Putamen (tissue), 1 donor: ENCODE data around the gene ATP6V1A.
A peak's percentile ranks its signal among the peaks of the same experiment; 100 is the strongest.

Experiments
- DNase-seq: peaks from one replicate; pipeline ENCODE4 v3.0.0-alpha.2; 2016; ENCODE audit warnings: low spot score

Gene ATP6V1A

DNA sequence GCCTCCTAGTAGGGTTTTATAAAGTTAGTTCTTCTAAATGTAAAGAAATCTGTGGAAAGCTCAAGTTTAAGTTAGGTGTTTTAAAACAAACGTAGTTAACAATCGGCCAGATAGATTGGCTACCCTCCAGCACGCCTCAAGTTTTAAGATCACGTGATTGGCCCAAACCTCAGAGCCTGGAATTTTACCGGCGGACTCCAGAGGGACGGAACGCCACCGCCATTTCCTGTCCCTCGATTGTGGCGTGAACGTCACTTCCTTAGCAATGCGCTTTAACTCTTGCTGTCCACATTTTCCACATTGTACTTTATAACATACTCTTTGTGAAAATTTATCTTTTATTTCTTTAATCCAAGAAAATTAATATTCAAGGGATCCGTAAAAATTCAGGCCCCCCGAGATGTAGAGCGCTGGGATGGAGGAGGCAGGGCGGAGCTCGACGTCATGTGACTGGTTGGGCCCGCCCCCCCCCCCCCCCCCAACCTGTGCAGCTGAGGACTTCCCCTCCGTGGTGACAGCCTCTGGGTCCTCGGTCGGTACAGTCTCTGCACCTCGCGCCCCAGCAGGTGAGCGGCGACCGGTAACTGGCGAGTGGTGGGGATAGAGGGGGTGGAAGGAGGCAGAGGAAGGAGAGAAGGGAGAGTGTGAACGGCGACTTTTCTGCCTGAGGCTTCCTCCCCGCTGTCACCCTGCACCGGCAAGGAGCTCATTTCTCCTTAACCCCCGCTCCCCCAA, at the start of gene ATP6V1A:
ATP6V1A (plus strand) TSS at position 488 of the 735 bp plus-strand sequence. CDS start 31,719 bp downstream, outside the sequence.
- peak; percentile 97 for DNase-seq

DNA sequence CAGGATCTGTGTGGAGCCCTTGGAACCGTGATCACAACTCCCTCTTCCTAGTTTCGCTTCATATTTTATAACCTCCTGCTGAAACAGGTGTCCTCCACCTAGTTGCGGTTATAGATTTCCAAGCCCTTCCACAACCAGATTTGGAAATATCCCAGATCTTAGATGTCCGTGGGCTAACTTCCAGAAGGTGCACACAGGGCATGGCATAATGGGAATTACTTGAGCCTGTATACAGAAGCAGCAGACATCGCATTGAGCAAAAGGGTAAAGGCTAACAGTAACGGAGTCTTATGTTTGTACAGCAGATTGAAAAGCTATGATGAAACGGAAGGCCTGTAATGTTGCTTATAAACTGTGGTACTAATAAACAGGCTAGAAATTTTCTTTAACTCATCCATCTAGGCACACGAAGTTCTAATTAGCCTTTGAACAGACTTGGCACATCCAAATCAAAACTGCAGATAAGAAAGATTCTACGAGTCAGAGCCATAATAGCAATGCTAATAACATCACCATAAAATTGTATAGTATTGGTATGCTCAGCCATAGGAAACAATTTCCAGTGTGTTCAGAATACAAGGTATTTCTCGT, 49.2 kb upstream of the ATP6V1A start:
- DNase-seq = no peak

DNA sequence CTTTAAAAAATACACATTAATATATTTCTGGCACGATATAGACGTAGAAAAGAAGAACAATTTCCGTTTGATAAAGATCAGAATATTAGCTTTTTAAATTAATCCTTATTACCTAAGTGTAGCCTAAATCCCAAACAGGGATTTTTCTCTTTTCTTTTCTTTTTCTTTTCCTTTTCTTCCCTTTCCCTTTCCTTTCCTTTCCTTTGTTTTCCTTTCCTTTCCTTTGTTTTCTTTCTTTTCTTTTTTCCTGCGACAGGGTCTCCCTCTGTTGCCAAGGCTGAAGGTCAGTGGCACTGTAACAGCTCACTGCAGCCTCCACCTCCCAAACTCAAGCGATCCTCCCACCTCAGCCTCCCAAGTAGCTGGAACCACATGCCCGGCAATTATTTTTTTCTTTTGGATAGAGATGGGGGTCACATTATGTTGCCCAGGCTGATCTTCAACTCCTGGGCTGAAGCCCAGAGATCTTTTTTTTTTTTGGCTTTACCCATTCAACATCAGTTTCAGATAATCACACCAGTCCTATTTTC, 48.6 kb upstream of the ATP6V1A start:
- no peak for DNase-seq

DNA sequence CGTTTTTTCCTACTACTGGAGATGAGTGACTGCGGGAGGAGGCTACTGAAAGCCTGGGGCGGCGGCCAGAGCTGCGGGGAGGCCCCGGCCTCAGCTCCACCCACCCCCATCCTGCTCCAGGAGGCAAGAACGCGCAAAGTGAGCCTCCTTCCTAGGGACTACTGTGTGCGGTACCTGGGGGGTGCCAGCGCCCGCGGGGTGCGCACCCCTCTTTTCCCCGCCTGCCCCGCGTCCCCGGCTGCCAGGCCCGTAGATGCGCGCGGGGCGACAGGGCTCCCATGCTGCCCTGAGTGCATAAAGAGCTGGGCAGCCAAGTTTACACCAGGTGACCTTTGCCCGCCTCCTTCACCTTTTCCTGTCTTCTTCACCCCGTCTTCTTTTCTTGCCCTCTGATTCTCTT, 47.9 kb upstream of the ATP6V1A start:
- DNase-seq = no peak

DNA sequence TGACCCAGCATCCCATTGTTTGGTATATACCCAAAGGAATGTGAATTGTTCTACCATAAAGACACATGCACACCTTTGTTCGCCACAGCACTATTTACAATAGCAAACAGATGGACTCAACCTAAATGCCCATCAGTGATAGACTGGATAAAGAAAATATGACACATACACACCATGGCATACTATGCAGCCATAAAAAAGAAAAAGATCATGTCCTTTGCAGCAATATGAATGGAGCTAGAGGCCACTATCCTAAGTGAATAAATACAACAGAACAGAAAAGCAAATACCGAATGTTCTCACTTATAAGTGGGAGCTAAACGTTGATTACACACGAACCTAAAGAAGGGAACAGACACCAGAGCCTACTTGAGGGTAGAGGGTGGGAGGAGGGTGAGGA, 39.0 kb upstream of the ATP6V1A start:
- no peak for DNase-seq

DNA sequence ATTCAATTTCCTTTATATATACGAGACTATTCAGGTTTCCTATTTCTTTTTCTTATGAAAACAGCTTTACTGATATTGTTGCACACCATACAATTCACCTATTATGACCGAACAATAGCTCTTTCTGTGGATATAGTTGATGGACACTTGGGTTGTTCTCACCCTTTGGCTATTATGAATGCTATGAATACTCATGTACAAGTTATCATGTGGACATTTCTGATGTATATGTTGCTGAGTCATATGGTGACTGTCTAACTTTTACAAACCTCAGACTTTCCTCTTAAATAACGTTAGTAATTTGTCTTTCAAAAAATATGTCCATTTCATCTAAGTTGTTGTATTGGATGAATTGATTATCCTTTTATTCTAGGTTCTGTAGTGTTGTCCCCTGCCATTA, 34.7 kb upstream of the ATP6V1A start:
- DNase-seq = no peak

DNA sequence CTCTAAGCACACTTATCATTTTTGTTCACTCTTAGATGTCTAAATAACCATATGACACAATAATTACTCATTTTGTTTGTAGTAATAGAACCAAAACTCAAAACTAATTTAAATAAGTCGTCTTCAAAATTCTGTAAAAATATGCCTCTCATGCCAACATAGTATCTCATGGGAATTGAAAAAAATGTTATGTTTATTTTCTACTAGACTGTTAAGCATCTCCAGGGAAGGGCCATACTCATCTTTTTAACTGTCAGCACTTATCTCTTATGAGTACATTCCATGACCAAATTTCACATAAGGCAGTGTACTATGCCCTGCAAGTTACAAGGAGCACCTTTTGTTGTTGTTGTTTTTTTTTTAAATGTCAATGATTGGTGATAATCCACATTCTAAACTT, 32.1 kb upstream of the ATP6V1A start:
- DNase-seq = no peak

DNA sequence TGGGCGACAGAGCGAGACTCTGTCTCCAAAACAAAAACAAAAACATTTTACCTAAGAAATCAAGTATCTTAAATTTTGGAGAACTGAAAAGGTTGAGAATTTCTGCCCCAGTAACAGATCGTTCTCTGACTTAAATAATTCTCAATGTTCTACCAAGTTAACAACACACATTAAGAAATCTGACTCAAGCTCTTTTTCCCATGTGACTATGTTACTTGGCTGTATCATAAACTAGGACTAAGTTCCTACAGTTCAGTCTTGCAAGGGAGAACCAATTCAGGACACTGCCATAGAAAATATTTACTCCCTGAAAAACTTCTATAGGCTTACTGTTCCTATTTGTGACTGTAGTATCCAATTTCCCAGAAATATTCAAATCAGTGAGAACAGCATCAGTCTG, 29.5 kb upstream of the ATP6V1A start:
- DNase-seq = no peak

DNA sequence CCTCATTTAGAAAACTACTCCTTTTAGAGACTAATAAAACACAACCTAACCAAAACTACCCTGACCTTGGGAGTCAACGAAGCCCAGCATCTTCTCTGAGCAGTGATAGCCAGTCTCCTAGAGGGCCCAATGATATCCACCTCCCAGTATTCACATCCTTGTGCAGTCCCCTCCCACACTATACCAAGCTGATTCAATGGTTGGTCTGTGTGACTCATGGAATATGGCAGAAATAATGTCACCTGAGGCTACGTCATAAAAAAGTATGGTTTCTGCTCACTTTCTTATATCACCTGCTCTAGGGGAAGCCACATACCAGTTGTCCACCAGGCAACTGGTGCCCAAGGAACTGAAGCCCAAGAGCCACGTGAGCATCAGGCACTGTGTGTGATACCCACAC, 29.0 kb upstream of the ATP6V1A start:
- no peak for DNase-seq

DNA sequence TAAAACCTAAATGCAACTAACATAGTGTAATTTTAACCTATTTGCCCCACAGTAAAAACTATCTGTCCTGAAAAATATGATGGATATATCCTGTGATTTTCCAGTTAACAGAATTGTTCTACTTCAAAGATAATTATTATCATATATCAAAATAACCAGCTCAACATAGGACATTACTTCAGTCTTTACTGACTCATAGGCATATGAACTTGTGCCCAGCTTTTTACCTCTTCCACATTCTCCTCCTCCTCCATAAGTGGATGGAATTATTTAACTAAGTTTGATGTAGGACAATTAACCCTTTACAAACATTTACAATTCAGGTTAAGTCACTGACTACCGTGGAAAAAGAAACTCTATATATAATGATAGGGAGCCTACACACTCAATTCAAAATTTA, 27.5 kb upstream of the ATP6V1A start:
- DNase-seq = no peak

DNA sequence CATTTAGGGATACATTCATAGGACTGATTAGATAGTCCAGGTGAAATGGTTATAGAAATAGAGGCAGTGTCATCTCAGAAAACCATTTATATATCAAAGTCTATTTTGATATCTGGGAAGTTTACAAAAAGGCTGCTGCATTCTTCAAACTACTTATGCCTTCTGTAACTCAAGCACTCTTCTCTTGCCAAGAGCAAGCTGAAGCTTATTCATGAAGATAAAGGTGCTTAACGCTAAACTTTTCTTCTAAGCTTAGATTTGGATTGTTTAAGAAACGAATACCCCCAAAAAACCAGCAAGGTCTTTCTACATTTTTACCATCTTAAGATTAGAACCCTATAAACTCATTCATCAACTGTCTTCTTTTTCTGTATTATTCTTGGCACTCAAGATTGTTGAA, 27.1 kb upstream of the ATP6V1A start:
- DNase-seq = no peak

DNA sequence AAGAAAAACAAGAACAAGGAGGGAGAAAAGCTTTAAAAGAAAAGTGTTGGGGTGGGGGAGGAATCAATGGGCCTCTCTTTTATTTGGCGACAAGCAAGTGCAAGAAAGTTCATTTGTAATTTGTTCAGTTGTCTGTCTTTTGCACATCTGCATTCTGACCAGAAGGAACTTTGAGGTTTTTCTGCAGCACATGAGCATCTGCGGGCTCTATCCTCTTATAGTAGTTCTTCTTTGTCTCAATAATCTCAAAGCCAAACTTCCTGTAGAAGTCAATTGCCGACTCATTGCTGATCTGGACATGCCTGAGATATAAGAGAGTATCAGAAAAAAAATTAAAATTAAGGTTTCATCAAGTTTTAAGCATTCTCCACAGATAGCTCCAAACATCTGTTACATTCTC, 25.2 kb upstream of the ATP6V1A start:
- no peak for DNase-seq

DNA sequence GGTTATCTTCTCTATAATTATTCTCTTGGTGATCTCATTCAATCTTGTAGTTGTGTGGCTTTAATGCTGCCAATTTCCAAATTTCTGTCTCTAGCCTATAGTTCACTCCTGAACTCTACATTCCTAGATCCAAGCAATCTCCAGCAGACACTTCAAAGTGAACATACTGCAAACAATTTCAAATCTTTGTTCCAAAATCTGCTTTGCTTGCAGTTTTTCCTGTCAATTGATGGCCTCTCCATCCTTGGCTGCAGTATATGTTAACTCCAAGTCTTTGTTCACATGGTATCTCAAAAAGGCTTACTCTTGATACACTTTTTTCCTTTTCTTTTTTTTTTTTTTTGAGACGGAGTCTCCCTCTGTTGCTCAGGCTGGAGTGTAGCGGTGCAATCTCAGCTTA, 18.2 kb upstream of the ATP6V1A start:
- no peak for DNase-seq

DNA sequence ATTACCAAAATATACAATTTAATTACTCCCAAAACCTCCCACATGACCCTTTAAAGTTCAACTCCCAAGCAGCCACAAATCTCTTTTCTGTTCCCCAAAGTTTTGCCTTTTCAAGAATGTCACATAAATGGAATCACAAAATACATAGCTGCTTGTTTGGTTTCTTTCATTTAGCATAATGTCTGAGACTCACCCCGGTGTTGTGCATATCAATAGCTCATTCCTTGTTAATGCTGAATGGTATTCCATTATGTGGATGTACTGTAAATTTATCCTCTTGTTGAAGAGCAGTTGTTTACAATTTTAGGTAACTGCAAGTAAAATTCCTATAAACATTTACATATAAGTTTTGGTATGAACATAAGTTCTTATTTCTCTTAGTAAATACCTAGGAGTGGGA, 16.3 kb upstream of the ATP6V1A start:
- no peak for DNase-seq

DNA sequence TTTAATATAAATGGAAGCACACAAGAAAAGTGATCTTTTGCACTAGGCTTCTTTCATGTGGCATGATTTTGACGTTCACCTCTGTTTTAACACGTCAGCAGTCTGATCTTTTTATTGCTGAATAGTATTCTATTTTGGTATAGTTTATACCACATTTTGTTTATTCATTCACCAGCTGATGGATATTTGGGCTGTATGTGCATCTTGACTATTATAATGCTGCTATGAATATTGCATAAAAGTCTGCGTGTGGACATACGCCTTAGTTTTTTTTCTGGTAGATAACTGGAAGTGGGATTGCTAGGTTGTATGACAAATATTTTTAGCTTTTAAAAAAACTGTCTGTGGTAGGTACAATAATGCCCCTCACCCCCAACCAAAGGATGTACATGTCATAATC, 15.1 kb upstream of the ATP6V1A start:
- no peak for DNase-seq

DNA sequence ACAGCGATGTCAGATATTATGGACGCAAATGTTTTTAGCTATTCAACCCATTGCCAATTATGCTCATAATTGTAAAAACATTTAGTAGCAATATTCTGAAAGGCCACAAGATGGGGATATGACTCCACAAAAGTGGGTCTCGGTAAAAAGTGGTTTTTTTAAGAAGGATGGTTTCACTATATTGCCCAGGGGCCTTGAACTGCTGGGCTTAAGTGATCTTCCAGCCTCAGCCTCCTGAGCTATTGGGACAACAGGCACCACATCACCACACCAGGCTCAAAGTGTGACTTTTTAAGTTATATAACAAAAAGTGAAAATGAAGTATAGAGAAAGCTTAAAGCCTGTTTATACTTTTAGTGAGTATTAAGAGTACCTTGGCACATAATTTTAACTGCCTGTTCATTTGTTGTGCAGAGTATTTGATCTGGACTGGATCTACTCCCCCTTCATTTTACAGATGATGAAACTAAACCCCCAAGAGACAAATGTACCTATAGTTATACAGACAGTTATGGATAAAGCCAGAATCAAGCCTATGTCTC, 10.2 kb upstream of the ATP6V1A start:
- DNase-seq = peak; percentile 55

DNA sequence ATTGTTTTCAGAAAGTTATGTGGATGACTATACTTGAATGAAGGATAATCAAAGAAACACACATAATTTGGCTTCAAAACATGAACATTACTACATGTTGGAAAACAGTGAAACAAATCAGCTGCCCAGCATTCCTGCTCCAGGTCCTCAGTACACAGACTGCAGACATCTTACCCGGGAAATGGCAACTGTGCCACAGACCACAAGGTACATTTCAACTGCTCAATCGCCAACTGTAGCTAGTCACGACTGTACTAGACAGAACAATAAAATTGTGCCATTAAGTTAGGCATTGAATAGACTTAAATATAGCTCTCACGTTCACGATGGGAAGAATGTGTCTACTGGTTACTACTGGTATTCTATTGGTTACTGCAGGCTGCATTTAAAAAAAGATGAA, 5.7 kb upstream of the ATP6V1A start:
- DNase-seq = no peak

DNA sequence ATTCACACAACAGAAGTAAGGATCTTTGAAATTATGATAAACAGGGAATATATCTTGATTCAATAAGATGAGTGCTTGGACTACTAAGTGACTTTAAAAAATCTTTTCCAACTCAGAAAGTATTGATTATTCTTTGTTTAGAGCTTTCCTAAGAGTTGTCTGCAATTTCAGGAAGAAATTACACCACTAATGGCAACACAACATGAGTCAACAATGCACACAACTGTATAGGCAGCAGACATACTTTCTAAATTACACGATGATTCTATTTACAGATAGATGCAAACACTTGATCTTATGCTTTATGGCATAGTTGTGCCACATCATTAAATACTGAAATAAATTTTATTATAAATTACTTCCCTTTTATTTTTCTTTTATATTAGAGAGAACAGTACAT, 5.2 kb upstream of the ATP6V1A start:
- no peak for DNase-seq

DNA sequence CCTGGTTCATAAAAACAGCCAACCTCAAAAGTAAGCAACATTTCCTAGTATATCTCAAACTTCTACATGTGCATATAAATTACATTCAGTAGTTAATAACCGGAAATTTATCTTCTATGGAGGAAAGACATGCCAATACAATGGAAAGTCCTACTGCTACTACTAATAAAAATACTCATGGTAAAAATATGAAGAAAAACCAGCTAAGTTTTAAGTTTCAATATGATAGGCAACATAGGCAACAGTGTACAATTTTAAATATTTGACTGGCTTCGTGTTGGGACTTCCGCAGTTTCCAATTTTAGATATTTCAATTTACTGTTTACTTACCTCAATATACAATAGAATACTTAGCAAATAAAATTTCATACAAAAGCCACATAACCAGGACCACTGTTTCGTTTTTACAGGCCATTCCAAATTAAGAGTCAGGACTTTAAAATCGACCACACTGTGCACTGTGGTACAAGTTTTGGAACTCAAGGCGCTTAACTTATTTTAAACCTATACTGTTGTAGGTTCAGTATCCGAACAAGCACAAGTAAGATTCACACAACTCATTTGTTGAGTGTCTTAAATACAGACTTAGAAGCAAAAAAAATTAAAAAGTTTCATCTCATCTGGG, 3.7 kb upstream of the ATP6V1A start:
- DNase-seq = no peak

DNA sequence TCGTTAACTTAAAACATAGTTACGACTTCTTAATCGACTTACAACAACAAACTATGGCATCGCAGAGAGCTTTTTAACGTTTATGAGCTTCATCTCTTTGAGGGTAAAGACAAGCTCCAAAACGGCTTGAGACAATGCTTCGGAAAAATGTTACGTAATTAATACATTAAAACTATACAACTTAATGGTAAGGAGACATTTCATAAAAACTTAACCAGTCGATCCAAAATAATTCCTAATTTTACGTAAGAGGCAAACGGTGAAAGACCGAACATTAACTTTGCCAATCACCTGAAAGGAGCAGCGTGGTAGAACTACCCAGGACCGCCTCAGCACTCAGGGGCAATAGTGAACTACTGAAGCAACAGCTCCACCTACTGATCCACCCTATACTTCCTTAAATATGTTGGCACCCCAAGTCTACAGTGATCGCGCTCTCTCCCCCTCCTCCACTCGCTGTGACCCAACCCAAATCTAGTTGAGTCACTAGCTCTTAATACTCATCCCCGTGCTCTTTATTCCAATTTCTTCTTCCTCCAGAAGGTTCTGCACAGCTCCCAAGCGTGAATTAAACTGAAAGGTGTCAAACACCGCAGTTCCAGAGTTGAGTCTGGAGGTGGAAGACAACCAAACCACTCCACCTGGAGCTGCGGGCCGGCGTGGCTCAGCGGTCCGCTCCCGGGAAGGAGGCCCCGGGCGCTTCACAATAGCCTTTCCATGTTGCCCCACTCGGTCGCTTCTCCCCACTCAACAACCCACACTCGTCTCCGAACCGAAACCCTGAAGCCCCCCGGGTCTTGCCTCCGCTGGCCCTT, 1.7 kb upstream of the ATP6V1A start:
- DNase-seq = peak; percentile 73

DNA sequence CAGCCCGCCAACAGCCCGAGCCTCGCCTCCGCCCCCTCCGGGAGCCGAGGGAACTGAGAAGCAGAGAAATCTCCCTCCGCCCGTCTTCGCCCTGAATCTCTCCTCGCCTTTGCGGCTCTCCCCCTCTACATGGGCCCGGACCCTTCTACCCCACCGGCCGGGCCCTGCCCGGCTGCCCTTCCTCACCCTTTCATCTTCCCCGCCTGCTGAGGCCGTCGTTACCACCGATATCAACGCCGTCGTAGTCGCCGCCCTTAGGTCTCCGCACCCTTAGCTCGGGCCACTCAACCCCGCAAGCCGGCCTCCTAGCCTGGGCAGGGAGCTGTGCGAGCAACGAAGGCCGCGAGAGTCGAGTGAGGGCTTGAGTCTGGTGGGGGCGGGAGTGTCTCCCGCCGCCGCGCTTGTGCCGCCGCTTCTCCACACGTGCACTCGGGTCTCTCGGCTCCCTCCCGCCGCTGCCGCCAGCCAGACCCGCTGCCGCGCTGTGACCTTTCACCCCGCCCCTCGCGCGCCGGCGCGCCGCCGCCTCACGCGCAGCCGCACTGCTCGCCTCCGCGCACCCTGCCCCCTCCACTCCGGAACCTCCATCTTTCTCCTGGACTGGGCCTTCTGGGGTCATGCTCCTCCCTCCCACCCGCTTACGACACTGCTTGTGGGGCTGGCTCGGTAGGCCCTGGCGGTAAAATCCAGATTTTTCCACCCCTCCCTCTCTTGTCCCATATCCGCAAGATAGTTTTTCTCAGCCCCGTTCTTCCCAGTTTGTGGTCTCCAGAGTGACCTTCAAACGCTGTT, 883 bp upstream of the ATP6V1A start, which contains the start of gene NAA50:
NAA50 (minus strand) TSS at position 494 of the 792 bp plus-strand sequence; CDS start at position 194, 300 bp downstream.
- peak; percentile 94 for DNase-seq
